Endodermal cell (in vitro differentiated cells): Measurements from ENCODE around the gene CNOT11. TPM values are rescaled to one million over a fixed set of nuclear protein-coding genes. Genes with fewer than 3 reads are reported as not detected.

Source experiments
- DNase-seq: peaks from one replicate; pipeline ENCODE4 v3.0.0-alpha.2; 2017
- H3K27ac ChIP-seq: 2 replicates; pipeline ENCODE4 v1.5.1; 2013; ENCODE audit warnings: mild to moderate bottlenecking, low read depth, low read length, moderate library complexity
- H3K27me3 ChIP-seq: 2 replicates; pipeline ENCODE4 v1.6.1; 2013; ENCODE audit warnings: mild to moderate bottlenecking, low read length, moderate library complexity; ENCODE audit not compliant: insufficient read depth, control insufficient read depth, poor library complexity, severe bottlenecking
- H3K36me3 ChIP-seq: 2 replicates; pipeline ENCODE4 v1.7.0; 2013; ENCODE audit warnings: mild to moderate bottlenecking, low read length, moderate library complexity; ENCODE audit not compliant: control insufficient read depth, insufficient read depth
- H3K4me1 ChIP-seq: one replicate; pipeline ENCODE4 v1.7.0; 2013; ENCODE audit warnings: low read length; ENCODE audit not compliant: control insufficient read depth, insufficient read depth
- H3K4me3 ChIP-seq: 2 replicates; pipeline ENCODE4 v1.5.1; 2013; ENCODE audit warnings: mild to moderate bottlenecking, low read length, moderate library complexity
- H3K9ac ChIP-seq: 2 replicates; pipeline ENCODE4 v1.6.1; 2013; ENCODE audit warnings: mild to moderate bottlenecking, low read length, moderate library complexity; ENCODE audit not compliant: poor library complexity, severe bottlenecking; ENCODE audit errors: extremely low read depth
- H3K9me3 ChIP-seq: 2 replicates; pipeline ENCODE4 v1.6.1; 2013; ENCODE audit warnings: mild to moderate bottlenecking, low read length, moderate library complexity; ENCODE audit not compliant: control insufficient read depth
- H3K27ac Mint-ChIP-seq: 2 replicates; pipeline ENCODE4 v1.8.0; 2020; ENCODE audit warnings: mixed read lengths
- H3K27me3 Mint-ChIP-seq: 2 replicates; pipeline ENCODE4 v1.8.0; 2021; ENCODE audit warnings: mild to moderate bottlenecking, mixed read lengths; ENCODE audit not compliant: insufficient read depth
- H3K36me3 Mint-ChIP-seq: 2 replicates; pipeline ENCODE4 v1.8.0; 2020; ENCODE audit warnings: low read depth, mixed read lengths
- H3K4me1 Mint-ChIP-seq: 2 replicates; pipeline ENCODE4 v1.8.0; 2020; ENCODE audit warnings: mixed read lengths
- H3K4me3 Mint-ChIP-seq: 2 replicates; pipeline ENCODE4 v1.8.0; 2020; ENCODE audit warnings: mild to moderate bottlenecking, moderate library complexity, mixed read lengths
- H3K9me3 Mint-ChIP-seq: 2 replicates; pipeline ENCODE4 v1.8.0; 2020; ENCODE audit warnings: mild to moderate bottlenecking, mixed read lengths
- CTCF ChIP-seq: fragments of 200-600 bp; sonication (generic); conservative IDR thresholded peaks from 2 replicates; pipeline ENCODE4 v1.5.0; 2021; ENCODE audit warnings: antibody characterized with exemption, mild to moderate bottlenecking
- WGBS, 2 experiments: methylation state at CpG; one replicate each; pipeline versions ENCODE4 v1.1.5 to v1.1.7; 2013; ENCODE audit warnings: missing lambda C conversion rate in 2 of 2, mixed read lengths in 1 of 2; ENCODE audit not compliant: insufficient coverage in 1 of 2, insufficient read length in 1 of 2; 5-methylcytosine and 5-hydroxymethylcytosine counted together
- total RNA-seq, 2 donors: library from RNA; stranded (reverse); fragmentation: NEBNext Ultra II Directional in 1 of 2; extraction: Animal tissue kit (Norgen Biotek cat#: 25700) in 1 of 2; gene quantifications; 2 replicates in 1 of 2; 3 replicates in 1 of 2; pipeline ENCODE4 v1.2.1, GENCODE V29; 2021

The CNOT11 gene
- total RNA-seq, 2 donors from 2014 or later, result 46.1 to 49.3 TPM

DNA sequence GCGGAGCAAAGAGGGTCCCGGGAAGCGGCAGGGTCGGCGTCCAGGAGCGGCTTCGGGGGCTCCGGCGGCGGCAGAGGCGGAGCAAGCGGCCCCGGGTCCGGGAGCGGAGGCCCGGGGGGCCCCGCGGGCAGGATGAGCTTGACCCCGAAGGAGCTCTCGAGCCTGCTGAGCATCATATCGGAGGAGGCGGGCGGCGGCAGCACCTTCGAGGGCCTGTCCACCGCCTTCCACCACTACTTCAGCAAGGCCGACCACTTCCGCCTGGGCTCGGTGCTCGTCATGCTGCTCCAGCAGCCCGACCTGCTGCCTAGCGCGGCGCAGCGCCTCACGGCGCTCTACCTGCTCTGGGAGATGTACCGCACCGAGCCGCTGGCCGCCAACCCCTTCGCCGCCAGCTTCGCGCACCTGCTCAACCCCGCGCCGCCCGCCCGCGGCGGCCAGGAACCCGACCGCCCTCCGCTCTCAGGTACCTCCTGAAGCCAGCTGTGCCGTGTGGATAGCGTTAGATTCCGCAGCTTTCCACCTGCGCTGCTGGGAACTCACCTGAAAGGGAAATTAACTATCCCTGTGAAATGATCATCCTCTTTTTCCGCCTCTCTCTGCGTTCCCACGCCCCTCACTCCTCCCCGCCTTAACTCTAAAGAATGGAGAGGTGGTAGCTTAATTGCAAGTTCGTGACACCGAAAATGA is 472 bp downstream of the CNOT11 start:
- Histone ChIP-seq H3K4me1 (peaks cover 3% of the 10 kb centered on the region), H3K9ac (peak overlapping the region; percentile 57), H3K27ac (peak overlapping the region; percentile 60), H3K27me3 (no peaks in the 10 kb centered on the region), H3K36me3 (peaks cover 6% of the 10 kb centered on the region), H3K4me3 (peak overlapping the region; percentile 85), H3K9me3 (no peaks in the 10 kb centered on the region)
- H3K36me3 Mint-ChIP-seq, result peaks cover 20% of the 10 kb centered on the region
- no peaks in the 10 kb centered on the region for H3K27me3 Mint-ChIP-seq
- WGBS, 2 experiments, result 0 to 1% methylated on average over 28 to 65 of the region's 65 CpGs
- peaks cover 30% of the 10 kb centered on the region for H3K4me1 Mint-ChIP-seq
- peak overlapping the region; percentile 77 for H3K4me3 Mint-ChIP-seq
- TF ChIP-seq CTCF, result no peak
- peaks cover 7% of the 10 kb centered on the region for H3K9me3 Mint-ChIP-seq
- H3K27ac Mint-ChIP-seq, result peak overlapping the region; percentile 83
- DNase-seq, result peak; percentile 82

DNA sequence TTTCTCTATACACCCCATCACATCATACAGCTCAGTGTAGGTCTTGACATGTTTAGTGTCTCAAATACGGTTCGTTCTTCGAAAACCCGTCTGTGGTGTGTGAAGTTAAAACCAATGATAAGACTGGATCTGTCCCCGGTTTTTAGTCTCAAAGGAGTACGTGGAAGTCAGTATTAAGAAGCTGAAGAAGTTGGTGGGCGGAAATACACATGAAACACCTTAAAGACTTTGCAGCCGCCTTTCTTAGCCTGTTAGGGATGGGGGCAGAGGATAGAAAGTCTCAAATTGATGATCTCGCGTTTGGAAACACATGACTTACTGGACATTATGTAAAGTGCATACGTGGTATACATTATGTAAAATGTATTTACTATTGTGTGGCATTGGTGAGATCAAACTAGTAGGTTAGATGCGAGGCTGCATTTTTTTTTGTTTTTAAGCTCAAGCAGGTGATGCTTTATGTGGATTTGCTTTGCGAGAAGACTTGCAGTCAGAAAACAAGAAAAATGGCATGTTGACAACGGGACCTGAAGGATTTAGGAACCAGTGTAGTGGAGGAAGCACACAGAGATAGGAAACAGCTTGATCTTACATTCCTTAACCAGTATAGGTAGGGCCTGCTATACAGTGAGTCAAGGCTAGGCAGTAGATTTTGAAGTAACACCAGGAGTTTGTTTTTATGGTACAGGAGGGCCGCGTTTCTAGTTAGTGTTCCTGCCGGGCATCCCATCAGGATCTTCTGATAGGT is 1.2 kb downstream of the CNOT11 start:
- H3K36me3 ChIP-seq, result peaks cover 11% of the 10 kb centered on the region
- no peaks in the 10 kb centered on the region for H3K27me3 ChIP-seq
- Mint-ChIP-seq H3K9me3 (no peaks in the 10 kb centered on the region), H3K4me1 (peaks cover 26% of the 10 kb centered on the region), H3K27ac (peak overlapping the region; percentile 83), H3K36me3 (peaks cover 22% of the 10 kb centered on the region), H3K4me3 (peak overlapping the region; percentile 77), H3K27me3 (no peaks in the 10 kb centered on the region)
- H3K4me1 ChIP-seq, result peaks cover 3% of the 10 kb centered on the region
- peaks cover 5% of the 10 kb centered on the region for H3K9me3 ChIP-seq
- no peak overlapping the region for H3K27ac ChIP-seq
- peak overlapping the region; percentile 57 for H3K9ac ChIP-seq
- H3K4me3 ChIP-seq, result peak overlapping the region; percentile 85
- no peak for TF ChIP-seq CTCF
- 49 to 72% methylated on average over 10 to 17 of the region's 17 CpGs for WGBS, 2 experiments
- DNase-seq, result no peak

DNA sequence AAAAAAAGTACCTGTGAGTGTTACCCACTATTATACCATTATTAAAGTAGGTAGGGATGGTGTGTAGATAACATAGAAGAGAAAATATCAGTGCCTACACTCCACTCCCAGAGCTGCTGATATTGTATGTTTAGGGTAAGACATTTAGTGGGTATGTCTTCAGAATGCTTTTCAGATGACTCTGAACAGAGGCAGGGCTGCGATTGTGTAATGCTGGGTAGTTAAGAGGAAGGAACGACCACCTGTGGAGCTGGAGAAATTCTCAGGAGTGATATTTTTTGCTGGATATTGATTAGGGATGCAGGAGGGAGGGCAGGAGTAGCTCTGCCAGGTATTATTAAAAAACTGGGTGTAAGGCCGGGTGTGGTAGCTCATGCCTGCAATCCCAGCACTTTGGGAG is 2.8 kb downstream of the CNOT11 start:
- WGBS, 2 experiments, result 93 to 96% methylated on average over 3 of the region's 3 CpGs
- H3K27ac Mint-ChIP-seq, result peak overlapping the region; percentile 56
- peaks cover 22% of the 10 kb centered on the region for H3K4me1 Mint-ChIP-seq
- Histone ChIP-seq H3K27ac (no peak overlapping the region), H3K4me3 (no peak overlapping the region), H3K36me3 (peaks cover 25% of the 10 kb centered on the region), H3K4me1 (peaks cover 3% of the 10 kb centered on the region), H3K9ac (no peak overlapping the region), H3K9me3 (peaks cover 8% of the 10 kb centered on the region), H3K27me3 (no peaks in the 10 kb centered on the region)
- no peaks in the 10 kb centered on the region for H3K27me3 Mint-ChIP-seq
- DNase-seq, result no peak
- H3K36me3 Mint-ChIP-seq, result peaks cover 32% of the 10 kb centered on the region
- H3K9me3 Mint-ChIP-seq, result no peaks in the 10 kb centered on the region
- no peak for TF ChIP-seq CTCF
- no peak overlapping the region for H3K4me3 Mint-ChIP-seq
